IPS-NIHi11 (cell line): ENCODE data around the gene TRIM67.
A peak's percentile ranks its signal among the peaks of the same experiment; 100 is the strongest.
"Not testable (repeated sequence)": the region's sequence is repeated elsewhere in the genome, so short reads cannot be mapped to it uniquely, and the experiment has no call there.

Source experiments
- DNase-seq: peaks from one replicate; pipeline ENCODE4 v3.0.0; 2012; ENCODE audit warnings: mixed read lengths, low spot score

Gene TRIM67

DNA sequence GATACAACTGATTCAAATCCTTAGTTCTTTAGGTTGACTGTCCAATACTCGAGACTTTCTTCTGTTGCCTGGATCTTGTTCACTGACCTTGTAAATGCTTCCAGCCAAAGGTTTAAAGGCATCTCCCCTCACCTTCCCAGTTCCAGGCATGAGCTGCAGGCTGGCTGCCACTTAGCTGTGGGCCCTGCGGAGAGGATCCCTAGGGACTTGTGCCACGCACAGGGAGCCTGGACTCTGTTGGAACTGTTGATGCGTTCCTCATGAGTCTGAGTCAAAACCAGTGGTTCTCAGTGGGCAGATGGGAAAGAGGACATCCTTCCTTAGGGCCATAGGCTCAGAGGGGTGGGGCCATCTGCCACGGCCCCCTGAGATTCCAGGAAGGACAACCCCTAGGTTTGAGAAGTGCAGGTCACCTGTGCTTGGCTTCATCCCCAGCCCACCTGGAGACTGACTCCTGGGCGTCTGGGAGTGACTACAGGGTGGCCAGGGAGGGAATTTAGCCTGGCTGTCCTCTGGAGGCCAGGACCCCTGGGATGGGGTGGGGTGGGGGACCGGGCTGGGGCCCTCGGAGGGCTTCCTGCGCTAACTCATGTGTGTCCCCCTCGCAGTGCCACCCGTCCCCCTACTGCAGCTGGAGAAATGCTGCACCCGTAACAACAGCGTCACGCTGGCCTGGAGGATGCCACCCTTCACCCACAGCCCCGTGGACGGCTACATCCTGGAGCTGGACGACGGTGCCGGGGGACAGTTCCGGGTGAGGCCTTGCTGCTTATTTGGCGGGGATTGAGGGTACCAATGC, 41.6 kb downstream of the TRIM67 start:
- DNase-seq = no peak

DNA sequence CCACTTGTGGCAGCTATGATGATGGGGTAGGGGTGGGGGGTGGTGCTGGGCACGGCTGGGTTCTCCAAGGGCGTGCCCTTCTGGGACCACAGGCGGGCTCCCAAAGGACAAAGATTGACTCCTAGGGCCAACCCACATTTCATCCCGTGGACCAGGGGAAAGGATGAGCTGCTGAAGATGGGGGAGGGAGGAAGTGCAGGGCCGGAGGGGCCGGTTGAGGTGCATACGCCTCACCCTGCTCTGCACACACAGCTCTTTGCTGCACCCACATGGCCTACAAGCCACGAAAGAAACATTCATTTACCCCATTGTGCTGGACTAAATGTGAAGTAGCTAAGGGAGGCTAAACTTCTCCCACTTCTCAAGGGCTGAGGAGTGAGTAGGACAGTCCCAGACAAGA, 45.0 kb downstream of the TRIM67 start:
- no peak for DNase-seq

DNA sequence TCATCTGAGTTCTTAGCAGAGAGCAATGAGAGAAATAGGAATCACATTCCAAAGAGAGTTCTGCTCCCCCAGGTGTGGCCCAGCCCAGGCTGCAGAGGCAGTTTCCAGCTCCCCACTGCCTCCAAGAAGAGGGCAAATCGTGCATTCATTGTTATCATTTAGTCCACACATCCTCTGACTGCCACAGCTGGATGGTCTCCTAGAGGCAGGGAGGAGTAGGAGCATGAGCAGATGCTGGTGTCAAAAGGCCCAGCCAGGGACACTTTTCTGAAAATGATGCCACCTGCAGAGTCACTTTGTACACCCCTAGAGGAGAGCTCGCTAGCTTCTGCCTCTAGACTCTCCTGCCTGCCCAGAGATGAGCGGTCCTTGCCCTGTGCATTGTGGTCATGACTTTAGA, 45.6 kb downstream of the TRIM67 start:
- DNase-seq = no peak

DNA sequence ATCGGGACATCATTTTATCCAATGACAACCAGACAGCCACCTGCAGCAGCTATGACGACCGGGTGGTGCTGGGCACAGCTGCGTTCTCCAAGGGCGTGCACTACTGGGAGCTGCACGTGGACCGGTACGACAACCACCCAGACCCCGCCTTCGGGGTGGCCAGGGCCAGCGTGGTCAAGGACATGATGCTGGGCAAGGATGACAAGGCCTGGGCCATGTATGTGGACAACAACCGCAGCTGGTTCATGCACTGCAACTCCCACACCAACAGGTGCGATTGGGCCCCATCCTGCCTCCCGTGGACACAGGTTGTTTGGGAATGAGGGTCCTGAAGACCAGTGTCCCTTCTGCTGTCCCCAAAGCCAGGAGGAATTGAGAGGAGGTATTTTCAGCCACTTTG, 47.1 kb downstream of the TRIM67 start:
- no peak for DNase-seq

DNA sequence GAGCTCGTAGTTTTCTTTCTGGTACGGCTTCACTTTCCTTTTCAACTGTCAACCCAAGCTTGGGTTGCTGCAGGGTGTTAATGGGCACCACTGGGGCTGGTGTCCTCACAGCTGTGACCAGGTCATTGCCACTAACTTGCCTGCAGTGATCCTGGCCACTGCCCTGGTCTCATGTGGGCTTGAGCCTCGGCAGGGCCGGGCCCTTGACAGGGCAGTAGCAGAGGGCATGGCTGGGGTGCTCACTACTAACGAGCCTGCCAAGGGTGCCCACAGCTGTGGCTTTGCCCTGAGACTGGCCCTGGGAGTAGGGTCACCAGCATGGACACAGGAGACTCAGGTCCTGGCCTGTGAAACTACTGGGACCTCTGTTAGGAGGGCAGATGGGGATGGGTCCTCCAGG, 47.7 kb downstream of the TRIM67 start:
- no peak for DNase-seq

DNA sequence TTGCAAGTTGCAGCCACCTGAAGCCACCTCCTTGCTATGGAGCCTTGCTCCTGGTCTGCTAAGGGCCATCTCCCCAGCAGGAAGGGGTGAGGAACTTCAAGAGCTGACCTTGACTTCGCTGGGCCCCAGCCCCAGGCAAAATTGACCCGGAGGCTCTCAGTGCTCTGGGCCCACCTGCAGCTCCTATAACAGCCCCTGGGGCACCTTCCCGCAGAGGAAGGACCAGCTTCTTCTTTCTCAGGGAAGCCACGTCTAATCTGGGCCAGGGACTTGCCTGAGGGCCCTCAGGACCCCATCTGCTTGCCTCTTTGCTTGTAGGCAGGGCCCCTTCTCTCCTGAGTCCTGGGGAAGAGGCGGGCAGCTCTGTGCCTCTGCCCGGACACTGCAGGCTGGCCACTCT, 48.3 kb downstream of the TRIM67 start:
- DNase-seq = no peak

DNA sequence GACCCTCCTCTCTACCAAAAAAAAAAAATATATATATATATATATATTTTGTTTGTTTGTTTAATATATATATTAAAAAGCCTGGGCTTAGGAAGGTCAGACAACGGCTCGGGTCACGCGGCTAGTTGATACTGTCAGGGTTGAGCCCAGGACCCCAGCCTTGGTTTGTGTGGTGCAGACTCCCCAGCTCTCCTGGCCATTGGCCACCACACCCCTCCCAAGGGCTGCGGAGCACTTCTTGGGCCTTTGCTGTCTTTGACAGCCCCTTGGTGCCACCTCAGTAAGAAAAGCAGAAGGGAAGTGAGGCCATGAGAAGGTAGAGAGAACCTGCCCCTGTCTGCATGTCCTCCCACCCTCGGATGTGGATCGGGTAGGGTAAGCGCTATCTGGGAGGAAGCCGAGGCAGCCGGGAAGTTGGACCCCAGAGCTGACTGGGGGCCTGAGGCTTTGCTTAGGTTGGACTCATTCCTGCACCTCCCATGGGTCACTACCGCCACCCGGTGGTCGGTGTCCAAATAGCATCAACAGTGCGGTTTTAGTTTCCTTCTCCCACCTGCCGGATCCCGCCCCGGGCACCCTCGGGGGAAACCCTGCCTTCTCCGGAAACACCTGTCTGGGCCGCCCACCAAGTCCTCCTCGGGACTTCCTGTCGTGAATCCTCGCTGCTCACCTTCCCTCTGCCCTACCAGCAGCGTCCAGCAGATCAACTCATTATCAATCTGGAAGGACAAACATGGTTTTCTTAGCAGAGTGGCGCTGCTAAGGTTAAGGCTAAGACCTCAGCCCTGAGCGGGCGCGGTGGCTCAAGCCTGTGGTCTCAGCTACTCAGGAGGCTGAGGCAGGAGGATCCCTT, 49.4 kb downstream of the TRIM67 start:
- peak; percentile 90 for DNase-seq

DNA sequence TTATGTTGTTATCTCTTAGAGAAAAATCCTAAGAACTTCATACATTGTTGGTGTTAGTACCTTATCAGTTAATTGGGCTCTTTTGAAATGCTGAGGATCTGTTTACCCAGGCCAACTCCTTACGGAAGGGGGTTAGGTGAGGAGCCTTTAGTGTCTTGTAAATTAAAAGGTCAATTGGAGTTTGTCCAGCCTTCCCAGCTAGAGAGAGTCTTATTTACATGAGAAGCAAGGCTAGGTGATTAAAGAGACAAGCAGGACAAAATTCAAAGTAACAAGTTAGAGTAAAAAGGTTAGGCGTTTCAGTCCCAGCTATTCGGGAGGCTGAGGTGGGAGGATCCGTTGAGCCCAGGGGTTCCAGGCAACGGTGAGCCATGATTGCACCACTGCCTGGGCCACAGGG, 50.4 kb downstream of the TRIM67 start:
- DNase-seq = not testable (repeated sequence)

DNA sequence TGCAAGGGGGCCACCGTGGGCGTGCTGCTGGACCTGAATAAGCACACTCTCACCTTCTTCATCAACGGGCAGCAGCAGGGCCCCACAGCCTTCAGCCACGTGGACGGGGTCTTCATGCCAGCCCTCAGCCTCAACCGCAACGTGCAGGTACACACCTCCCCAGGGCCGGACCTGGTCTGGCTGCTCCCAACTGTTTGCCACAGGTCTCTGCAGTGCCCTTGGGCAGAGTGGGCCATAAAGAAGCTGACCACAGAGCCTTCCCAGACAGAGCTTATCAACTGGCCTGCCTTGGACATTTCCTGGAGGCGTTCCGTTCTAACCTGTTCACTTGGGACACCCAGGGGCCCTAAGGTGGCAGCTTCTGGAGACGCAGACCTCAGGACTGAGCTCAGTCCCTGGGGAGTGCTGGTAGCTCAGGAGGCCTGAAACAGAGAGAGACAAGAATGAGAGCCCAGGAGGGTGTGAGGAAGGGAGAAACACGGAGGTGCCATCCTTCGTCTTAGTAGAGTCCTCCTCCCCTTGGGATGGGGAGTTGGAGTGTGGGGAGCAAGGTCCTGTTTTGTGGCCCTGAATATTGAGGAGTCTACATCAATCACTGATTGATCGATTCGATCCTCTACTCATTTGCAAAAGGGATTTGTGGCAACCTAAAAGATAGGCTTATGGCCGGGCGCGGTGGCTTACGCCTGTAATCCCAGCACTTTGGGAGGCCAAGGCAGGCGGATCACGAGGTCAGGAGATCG, 52.1 kb downstream of the TRIM67 start:
- no peak for DNase-seq

DNA sequence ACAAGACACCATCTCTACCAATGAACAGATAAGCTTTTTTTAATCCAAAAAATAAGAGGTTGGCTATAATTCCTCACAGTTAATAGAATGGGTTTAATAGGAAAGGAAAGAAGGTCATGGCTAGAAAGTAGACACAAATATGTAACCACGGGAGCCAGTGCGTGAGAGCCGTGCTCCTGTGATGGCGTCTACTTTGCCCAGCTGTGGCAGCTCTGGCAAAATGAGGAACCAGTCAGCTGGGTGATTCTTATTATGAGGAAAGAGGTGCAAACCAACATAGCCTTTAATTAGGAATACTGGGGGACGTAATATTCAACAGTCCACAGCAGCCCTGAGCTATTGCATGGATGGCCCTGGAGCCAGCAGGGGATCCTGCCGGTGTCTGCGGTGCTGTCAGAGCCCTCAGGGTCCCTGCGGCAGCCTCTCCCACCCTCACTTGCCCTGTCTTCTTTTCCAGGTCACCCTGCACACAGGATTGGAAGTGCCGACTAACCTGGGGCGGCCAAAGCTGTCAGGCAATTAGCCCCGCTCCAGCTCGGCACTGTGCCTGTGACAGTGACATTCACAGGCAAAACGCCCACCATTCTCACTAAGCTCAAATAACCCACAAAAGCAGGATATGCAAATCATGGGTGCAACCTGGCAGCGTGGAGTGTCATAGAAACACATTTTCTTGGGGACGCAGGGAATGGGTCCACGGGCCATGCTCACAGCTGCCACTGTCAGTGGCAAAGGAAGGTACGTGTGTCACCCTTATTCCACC, 53.2 kb downstream of the TRIM67 start:
- no peak for DNase-seq

DNA sequence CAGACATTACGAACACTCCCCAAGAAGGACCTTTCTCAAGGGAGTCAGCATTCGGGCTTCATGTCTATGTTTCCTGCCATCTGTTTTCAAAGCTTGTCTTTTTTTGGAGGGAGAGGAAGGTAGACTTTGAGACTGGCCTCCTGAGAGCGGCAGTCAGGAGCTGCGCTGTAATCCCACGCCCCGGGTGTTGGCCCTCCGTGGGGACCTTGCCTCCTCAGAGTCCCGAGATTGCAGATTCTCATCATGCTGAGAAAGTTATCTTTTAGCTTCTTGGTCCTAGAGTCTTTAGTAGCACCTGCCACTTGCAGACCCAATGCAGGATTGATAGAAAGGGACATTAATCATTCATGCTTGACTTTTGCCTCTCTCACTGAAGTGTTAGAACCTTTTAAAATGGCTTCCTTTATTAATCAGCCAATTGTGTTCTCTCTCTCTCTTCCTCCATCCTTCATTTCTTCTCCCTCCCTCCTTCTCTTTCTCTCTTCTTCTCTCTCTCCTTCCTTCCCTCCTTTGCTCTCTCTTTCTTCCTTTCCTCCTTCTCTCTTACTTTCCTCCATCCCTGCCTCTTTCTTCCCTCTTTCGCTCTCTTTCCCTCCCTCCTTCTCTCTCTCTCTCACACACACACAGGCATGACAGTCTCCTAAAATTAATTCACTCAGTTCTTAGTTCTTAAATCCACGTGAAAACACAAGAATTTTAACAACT, 54.0 kb downstream of the TRIM67 start:
- no peak for DNase-seq

DNA sequence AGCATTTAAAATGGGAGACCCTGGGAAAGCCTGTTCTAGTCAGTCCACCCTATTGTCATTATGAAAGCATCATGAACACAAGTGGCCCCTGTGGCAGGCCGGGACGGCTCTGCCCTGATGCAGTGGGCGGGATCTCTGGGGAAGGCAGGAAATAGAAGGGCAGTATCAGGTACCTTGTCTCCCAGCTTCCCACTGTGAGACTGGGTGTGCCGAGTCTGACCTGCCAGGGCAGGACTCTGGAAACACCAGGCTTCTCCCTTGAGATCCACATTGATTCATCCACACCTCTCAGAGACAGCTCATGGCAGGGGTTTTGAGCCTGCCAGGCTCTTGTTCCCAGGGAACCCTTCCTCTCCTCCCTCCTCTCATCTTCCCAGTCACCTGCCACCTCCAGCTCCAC, 54.6 kb downstream of the TRIM67 start:
- DNase-seq = peak; percentile 55

DNA sequence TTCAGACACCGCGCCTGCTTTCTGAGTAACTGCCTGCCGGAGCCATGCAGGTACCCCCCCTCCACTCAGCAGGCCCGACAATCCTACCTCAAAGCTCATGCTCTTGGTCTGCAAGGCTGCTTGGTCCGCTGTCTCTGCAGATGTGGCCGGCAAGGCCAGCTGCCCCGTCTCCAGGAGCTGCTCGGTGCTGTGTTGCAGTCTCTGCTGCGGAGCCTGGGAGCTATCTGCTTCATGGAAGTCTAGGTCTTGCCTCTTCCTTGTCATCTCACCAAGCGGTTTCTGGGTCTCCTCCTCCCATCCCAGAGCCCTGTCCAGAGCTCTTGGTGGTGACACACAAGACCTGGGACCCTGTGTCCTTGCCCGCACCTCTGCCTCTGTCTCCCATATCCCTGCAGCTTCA, 55.2 kb downstream of the TRIM67 start:
- DNase-seq = no peak

DNA sequence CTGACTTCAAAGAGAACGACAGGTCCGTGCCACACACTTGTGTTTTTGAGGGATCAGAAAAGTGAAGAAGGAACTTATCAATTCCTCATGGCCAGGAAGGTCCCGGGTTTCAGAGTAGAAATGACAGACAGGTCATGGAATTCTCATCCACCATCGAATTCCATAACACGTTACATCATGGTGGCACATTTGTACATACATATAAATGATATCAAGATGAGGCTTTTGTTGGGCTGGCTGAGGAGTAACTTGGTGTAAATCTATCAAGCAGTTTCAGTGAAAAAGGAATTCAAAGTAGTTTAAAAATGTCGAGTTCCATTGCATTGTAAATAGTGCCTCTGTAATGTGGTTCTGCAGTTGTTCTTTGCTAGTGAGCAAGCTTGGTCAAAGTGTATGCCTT, 56.2 kb downstream of the TRIM67 start:
- no peak for DNase-seq

DNA sequence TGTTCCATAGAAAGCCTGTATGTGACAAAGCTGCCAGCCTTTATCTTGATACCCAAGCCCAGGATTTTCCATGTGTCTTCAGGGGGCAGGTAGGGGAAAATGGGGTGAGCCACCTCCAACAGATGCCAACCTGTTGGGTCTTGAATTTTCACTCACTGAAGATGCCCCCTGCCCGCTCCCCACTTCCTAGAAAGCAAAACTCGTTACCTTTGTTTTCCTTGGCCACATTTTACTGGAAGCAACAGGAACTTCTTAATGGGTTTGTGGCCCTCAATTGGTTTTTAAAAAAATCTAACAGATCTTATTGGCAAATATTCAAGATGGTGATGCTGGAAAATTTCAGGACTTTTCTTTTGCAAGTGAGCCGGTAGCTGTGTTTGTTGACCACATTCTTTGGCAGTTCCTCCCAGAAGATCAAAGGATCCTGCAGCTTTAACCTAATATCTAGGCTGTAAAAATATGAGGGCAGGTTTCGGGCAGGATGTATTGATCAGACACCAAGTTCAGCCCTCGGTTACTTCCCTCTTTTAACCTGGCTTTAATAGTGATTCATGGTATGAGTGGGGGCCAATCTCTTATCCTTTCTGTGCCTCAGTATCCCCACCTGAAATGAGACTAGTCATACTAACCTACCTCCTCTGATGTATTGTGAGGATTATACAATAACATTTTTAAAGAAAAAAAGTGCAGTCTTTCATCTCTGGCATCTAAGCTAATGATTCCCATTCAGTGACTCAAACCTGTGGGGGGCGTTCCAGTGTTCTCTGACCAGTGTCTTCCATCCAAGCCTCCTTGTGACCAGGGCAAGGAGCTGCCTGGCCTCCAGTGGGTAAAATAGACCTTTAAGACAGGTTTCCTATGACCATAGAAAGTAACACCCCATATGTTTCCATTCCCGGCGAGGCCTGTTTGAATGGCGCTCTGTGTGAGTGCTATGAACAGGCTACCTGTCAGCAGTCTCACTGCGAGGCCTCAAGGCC, 57.9 kb downstream of the TRIM67 start:
- DNase-seq = no peak

DNA sequence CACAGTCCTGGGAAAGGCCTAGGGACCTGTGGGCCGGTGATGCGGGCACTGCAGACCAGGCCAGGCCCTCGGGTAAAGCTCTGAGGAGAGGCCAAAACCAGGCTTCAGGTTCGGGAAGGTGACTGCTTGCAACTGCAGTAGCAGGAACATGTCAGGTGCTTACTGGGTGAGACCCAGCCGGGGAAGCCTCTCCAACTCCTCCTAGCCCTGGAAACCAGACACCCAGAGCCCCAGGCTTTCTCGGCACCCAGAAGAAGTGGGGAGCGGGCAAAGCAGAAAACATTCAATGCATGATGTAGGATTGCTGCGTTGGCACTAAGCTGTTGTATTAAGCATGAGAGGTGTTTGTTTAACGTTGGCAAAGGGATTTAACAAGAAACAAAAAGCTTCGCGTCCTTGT, 58.9 kb downstream of the TRIM67 start:
- no peak for DNase-seq

DNA sequence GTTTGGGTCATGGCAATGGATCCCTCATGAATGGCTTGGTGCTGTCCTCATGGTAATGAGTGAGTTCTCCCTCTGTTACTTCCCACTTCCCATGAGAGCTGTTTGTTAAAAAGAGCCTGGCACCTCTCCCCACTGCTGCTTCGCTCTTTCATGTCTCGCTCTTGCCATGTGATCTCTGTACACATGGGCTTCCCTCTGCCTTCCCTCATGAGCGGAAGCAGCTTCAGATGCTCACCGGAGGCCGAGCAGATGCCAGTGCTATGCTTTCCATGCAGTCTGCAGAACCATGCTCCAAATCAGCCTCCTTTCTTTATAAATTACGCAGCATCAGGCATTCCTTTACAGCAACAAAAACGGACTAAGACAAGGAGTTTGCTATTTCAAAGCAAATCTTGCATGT, 64.3 kb downstream of the TRIM67 start:
- no peak for DNase-seq

DNA sequence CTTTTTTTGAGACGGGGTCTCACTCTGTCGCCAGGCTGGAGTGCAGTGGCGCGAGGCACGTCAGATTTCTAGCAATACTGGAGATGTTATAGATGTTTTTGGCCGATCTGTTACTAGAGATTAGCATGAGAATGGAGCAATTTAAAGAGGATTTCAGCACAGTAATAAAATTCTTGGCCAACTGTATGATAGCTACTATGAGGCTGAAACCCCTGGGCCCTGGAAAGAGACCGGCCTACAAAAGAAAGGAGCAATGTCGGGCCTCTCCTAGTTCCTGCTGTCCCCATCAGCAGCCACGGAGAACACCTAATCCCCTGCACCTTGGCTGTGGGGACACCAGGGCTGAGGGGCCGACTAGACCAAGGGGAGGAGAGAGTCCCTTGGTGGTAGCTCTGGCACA, 69.7 kb downstream of the TRIM67 start:
- no peak for DNase-seq

DNA sequence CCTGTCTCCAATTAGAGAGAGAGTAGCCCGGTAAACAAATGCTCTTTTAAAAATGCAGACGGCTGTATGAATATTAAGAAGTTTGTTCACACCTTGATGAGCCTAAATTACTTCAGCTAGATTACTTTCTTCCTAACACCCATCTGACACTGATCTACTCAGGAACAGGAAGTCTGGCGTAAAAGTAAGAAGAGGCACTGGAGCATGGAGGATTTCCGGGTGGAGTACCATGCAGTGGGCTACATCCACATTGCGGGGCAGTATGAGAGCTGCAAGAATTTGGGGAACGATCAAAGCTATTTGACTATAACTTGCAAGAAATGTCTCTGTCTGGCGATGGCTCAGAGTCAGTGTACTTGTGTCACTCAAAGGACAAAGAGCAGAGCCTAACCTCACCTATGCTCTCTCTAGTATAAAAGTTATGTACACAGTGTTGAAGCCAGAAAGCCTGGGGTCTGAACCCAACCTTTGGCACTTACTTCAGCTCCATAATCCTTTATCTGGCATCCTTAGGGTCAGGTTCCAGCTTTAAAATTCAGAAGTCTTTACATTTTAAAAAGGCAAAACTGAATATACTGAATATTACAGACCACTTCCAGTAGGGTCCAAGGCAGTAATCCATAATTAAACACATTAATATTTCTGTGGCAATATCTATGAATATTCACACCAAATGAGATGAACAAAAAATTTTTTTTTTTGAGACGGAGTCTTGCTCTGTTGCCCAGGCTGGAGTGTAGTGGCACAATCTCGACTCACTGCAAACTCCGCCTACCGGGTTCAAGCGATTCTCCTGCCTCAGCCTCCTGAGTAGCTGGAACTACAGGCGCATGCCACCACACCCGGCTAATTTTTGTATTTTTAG, 71.2 kb downstream of the TRIM67 start:
- DNase-seq = no peak
